Amygdala (tissue), 56 donors: ENCODE results near the gene BSCL2.
"Not testable (repeated sequence)": the region's sequence is repeated elsewhere in the genome, so short reads cannot be mapped to it uniquely, and the experiment has no call there.

Source experiments
- DNase-seq, 56 donors: peaks; one replicate each; lab custom pipeline; 2025; lab: John Stamatoyannopoulos, UW

Gene BSCL2

GRCh38 chr11:62707277-62707861 lies at the start of gene BSCL2, which contains the start of gene GNG3:
TSS of gene BSCL2 (minus strand) at chr11:62707424. CDS start at chr11:62707195, 229 bp downstream.
TSS of gene GNG3 (plus strand) at chr11:62707676. CDS start at chr11:62708296, 620 bp downstream.
- DNase-seq, result peak in 53 of 56 donors; percentile 16 to 93 (median 75)

- peak in 1 of 56 donors; percentile 19 for DNase-seq
Observed at GRCh38 chr11:62755086-62755615, 47.9 kb upstream of the BSCL2 start.

GRCh38 chr11:62753736-62754603 lies 46.7 kb upstream of the BSCL2 start, which contains the start of gene ZBTB3:
TSS of gene ZBTB3 (minus strand) at chr11:62754160. CDS start at chr11:62753664, 496 bp downstream.
- DNase-seq, result peak; percentile 43 to 100 (median 99)

GRCh38 chr11:62752994-62753735 lies 45.9 kb upstream of the BSCL2 start:
- DNase-seq, result no peak

GRCh38 chr11:62752177-62752785 lies 45.1 kb upstream of the BSCL2 start:
- no peak for DNase-seq

GRCh38 chr11:62749931-62750330 lies 42.7 kb upstream of the BSCL2 start:
- DNase-seq, result not testable (repeated sequence)

GRCh38 chr11:62747475-62748160 lies 40.4 kb upstream of the BSCL2 start:
- DNase-seq, result peak in 1 of 56 donors; percentile 8

- DNase-seq, result no peak
Observed at GRCh38 chr11:62737196-62737595, 30.0 kb upstream of the BSCL2 start.

GRCh38 chr11:62732830-62733229 lies 25.6 kb upstream of the BSCL2 start:
- DNase-seq, result peak in 1 of 56 donors; percentile 8

GRCh38 chr11:62730076-62730475 lies 22.9 kb upstream of the BSCL2 start:
- DNase-seq, result not testable (repeated sequence)

GRCh38 chr11:62728171-62728988 lies 21.2 kb upstream of the BSCL2 start, which contains the start of gene TTC9C:
TSS of gene TTC9C (plus strand) at chr11:62728486. CDS start at chr11:62728849, 363 bp downstream.
- peak in 55 of 56 donors; percentile 40 to 91 (median 82) for DNase-seq

- DNase-seq, result peak in 55 of 56 donors; percentile 53 to 97 (median 85)
Observed at GRCh38 chr11:62727872-62728170, 20.6 kb upstream of the BSCL2 start.

GRCh38 chr11:62727165-62727871 lies 20.1 kb upstream of the BSCL2 start, which contains the start of gene HNRNPUL2:
TSS of gene HNRNPUL2 (minus strand) at chr11:62727457. CDS start at chr11:62727156, 301 bp downstream.
- DNase-seq, result peak; percentile 59 to 99 (median 96)

- no peak for DNase-seq
Observed at GRCh38 chr11:62726915-62727164, 19.6 kb upstream of the BSCL2 start.

- peak in 4 of 56 donors; percentile 30 to 46 (median 42) for DNase-seq
Observed at GRCh38 chr11:62726156-62726914, 19.1 kb upstream of the BSCL2 start.

GRCh38 chr11:62725646-62726045 lies 18.4 kb upstream of the BSCL2 start:
- DNase-seq, result no peak

GRCh38 chr11:62724171-62724570 lies 16.9 kb upstream of the BSCL2 start:
- DNase-seq, result no peak
